Mucosa of stomach (tissue), 1 donor: ENCODE data around the gene DCAF15.

Experiments used
- H3K27me3 ChIP-seq: one replicate; pipeline ENCODE4 v1.7.0; 2013; ENCODE audit warnings: mild to moderate bottlenecking, low read length; ENCODE audit not compliant: control insufficient read depth, insufficient read depth
- H3K36me3 ChIP-seq: one replicate; pipeline ENCODE4 v1.7.0; 2013; ENCODE audit warnings: low read length; ENCODE audit not compliant: control insufficient read depth, insufficient read depth
- H3K4me1 ChIP-seq: one replicate; pipeline ENCODE4 v1.7.0; 2013; ENCODE audit warnings: mild to moderate bottlenecking, low read length; ENCODE audit not compliant: control insufficient read depth, insufficient read depth
- H3K4me3 ChIP-seq: one replicate; pipeline ENCODE4 v1.7.0; 2013; ENCODE audit warnings: low read length
- H3K9ac ChIP-seq: one replicate; pipeline ENCODE4 v1.7.0; 2013; ENCODE audit warnings: mild to moderate bottlenecking, low read length, moderate library complexity
- H3K9me3 ChIP-seq: one replicate; pipeline ENCODE4 v1.7.0; 2013; ENCODE audit warnings: mild to moderate bottlenecking, low read length, moderate library complexity; ENCODE audit not compliant: control insufficient read depth
- donor health status: Pancreatic carcinoma.

Gene DCAF15

GRCh38 chr19:13932911-13933393 lies 19.4 kb upstream of the DCAF15 start:
- Histone ChIP-seq H3K4me1 (no peaks in the 10 kb centered on the region), H3K9ac (no peak overlapping the region), H3K4me3 (no peak overlapping the region), H3K9me3 (no peaks in the 10 kb centered on the region), H3K27me3 (peaks cover 6% of the 10 kb centered on the region), H3K36me3 (peaks cover 5% of the 10 kb centered on the region)

- peaks cover 9% of the 10 kb centered on the region for H3K27me3 ChIP-seq
- H3K36me3 ChIP-seq, result no peaks in the 10 kb centered on the region
- H3K4me1 ChIP-seq, result no peaks in the 10 kb centered on the region
- no peak overlapping the region for H3K9ac ChIP-seq
- H3K9me3 ChIP-seq, result no peaks in the 10 kb centered on the region
- H3K4me3 ChIP-seq, result no peak overlapping the region
Observed at GRCh38 chr19:13934785-13935109, 17.6 kb upstream of the DCAF15 start.

GRCh38 chr19:13935765-13936510 lies 16.4 kb upstream of the DCAF15 start:
- Histone ChIP-seq H3K9ac (no peak overlapping the region), H3K27me3 (peaks cover 9% of the 10 kb centered on the region), H3K4me1 (no peaks in the 10 kb centered on the region), H3K9me3 (no peaks in the 10 kb centered on the region), H3K4me3 (no peak overlapping the region), H3K36me3 (no peaks in the 10 kb centered on the region)

- Histone ChIP-seq H3K9me3 (no peaks in the 10 kb centered on the region), H3K36me3 (no peaks in the 10 kb centered on the region), H3K4me3 (no peak overlapping the region), H3K27me3 (peaks cover 9% of the 10 kb centered on the region), H3K9ac (no peak overlapping the region), H3K4me1 (no peaks in the 10 kb centered on the region)
Observed at GRCh38 chr19:13937479-13938300, 14.6 kb upstream of the DCAF15 start.

- no peak within 1 kb of the TSS for H3K4me3 ChIP-seq
- H3K27me3 ChIP-seq, result peaks cover 9% of the 10 kb centered on the region
- H3K36me3 ChIP-seq, result no peaks in the 10 kb centered on the region
- H3K9me3 ChIP-seq, result no peaks in the 10 kb centered on the region
- H3K4me1 ChIP-seq, result no peaks in the 10 kb centered on the region
- H3K9ac ChIP-seq, result no peak within 1 kb of the TSS
Observed at GRCh38 chr19:13938301-13939064, 13.8 kb upstream of the DCAF15 start, which contains the start of gene PODNL1. Gene PODNL1 (minus strand): TSS chr19:13938417. CDS start chr19:13938181, 236 bp downstream.

- Histone ChIP-seq H3K36me3 (no peaks in the 10 kb centered on the region), H3K4me1 (no peaks in the 10 kb centered on the region), H3K9ac (no peak overlapping the region), H3K9me3 (no peaks in the 10 kb centered on the region), H3K27me3 (peaks cover 9% of the 10 kb centered on the region), H3K4me3 (no peak overlapping the region)
Observed at GRCh38 chr19:13942023-13942684, 10.2 kb upstream of the DCAF15 start.

GRCh38 chr19:13946414-13946813 lies 5.9 kb upstream of the DCAF15 start:
- H3K4me3 ChIP-seq, result no peak overlapping the region
- H3K27me3 ChIP-seq, result no peaks in the 10 kb centered on the region
- no peak overlapping the region for H3K9ac ChIP-seq
- no peaks in the 10 kb centered on the region for H3K4me1 ChIP-seq
- no peaks in the 10 kb centered on the region for H3K9me3 ChIP-seq
- H3K36me3 ChIP-seq, result no peaks in the 10 kb centered on the region

GRCh38 chr19:13951043-13951442 lies 1.3 kb upstream of the DCAF15 start:
- peaks cover 6% of the 10 kb centered on the region for H3K36me3 ChIP-seq
- no peak overlapping the region for H3K9ac ChIP-seq
- no peaks in the 10 kb centered on the region for H3K9me3 ChIP-seq
- no peaks in the 10 kb centered on the region for H3K27me3 ChIP-seq
- no peak overlapping the region for H3K4me3 ChIP-seq
- H3K4me1 ChIP-seq, result peaks cover 12% of the 10 kb centered on the region

- H3K9me3 ChIP-seq, result no peaks in the 10 kb centered on the region
- no peak overlapping the region for H3K4me3 ChIP-seq
- peaks cover 13% of the 10 kb centered on the region for H3K36me3 ChIP-seq
- H3K4me1 ChIP-seq, result peaks cover 12% of the 10 kb centered on the region
- no peak overlapping the region for H3K9ac ChIP-seq
- H3K27me3 ChIP-seq, result no peaks in the 10 kb centered on the region
Observed at GRCh38 chr19:13951799-13952153, 533 bp upstream of the DCAF15 start.

- H3K27me3 ChIP-seq, result no peaks in the 10 kb centered on the region
- peak overlapping the region; percentile 88 for H3K4me3 ChIP-seq
- peaks cover 12% of the 10 kb centered on the region for H3K4me1 ChIP-seq
- H3K9ac ChIP-seq, result peak overlapping the region; percentile 71
- no peaks in the 10 kb centered on the region for H3K9me3 ChIP-seq
- H3K36me3 ChIP-seq, result peaks cover 16% of the 10 kb centered on the region
Observed at GRCh38 chr19:13952931-13953531, 722 bp downstream of the DCAF15 start.

- Histone ChIP-seq H3K27me3 (no peaks in the 10 kb centered on the region), H3K4me1 (peaks cover 12% of the 10 kb centered on the region), H3K4me3 (no peak overlapping the region), H3K36me3 (peaks cover 21% of the 10 kb centered on the region), H3K9me3 (no peaks in the 10 kb centered on the region), H3K9ac (peak overlapping the region; percentile 71)
Observed at GRCh38 chr19:13954185-13954584, 1.9 kb downstream of the DCAF15 start.
